ENCODE measurements around the gene ANKAR. TPM values are rescaled to one million over a fixed set of nuclear protein-coding genes. Genes with fewer than 3 reads are reported as not detected.

ANKAR gene
- total RNA-seq, 2 experiments from 2014 or later = 2.0 to 2.9 TPM

DNA sequence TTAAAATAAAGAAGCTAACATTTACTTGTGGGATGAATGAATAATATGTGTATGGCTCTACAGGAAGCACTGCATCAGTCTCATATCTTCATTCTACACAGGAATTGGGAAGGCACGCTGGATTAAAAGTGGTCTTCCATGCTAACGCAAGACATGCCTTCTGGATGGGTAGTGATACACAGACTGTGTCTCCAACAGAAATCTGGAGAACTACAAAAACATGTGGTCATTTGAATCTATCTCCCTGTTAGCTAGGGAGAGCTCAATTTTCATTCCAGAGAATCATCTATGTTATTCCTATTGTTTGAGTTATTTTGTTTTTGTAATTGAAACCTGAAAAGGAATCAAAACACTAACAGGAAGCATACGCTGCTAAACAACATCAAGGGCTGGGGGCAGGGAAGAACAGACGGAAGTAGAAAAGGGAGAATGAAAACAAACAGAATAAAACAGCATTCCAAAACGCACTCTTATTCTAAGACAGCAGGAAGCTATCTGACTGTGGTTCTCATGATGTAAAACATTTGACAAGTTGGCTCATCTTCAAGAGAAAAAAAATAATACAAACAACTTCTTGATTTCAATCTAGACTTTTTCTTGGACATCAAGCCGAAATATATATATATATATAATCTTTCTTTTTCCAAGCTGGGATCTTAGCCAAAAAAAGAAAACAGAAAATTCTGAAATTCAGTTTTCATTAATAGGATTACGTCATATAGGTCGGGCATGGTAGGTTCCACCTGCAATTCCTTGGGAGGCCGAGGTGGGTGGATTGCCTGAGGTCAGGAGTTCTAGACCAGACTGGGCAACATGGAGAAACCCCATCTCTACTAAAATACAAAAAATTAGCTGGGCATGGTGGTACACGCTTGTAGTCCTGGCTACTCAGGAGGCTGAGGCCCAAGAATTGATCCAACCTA, 44.7 kb upstream of the ANKAR start:
- H3K4me2 ChIP-seq (ENCODE audit: low read length) = no peak overlapping the region
- ChIA-PET CTCF (ENCODE audit: unreplicated experiment) (no interaction called here), POLR2A (interaction anchor here (0.6 to 1.5 kb wide), 2 partner anchors 10 to 1103 kb away, joined by 3 read pairs; no protein-coding TSS in a partner anchor)
- H3K36me3 ChIP-seq (ENCODE audit: insufficient read depth, low read length) = no peaks in the 10 kb centered on the region
- intact Hi-C loops (cut with micrococcal nuclease; ENCODE audit: unreplicated experiment) = no loop called here
- no peaks in the 10 kb centered on the region for H4K20me1 ChIP-seq (ENCODE audit: insufficient read depth, low read length)
- BruUV-seq (replicated peaks) = no TSS peak
- no peaks in the 10 kb centered on the region for H3K9me2 ChIP-seq (ENCODE audit: insufficient read depth, low read length)
- no peak for DNase-seq (ENCODE audit: low spot score)
- no peaks in the 10 kb centered on the region for H3K9me3 ChIP-seq (ENCODE audit: low read length)
- no peak overlapping the region for H2AFZ ChIP-seq (ENCODE audit: low read length)
- H3K4me3 ChIP-seq (ENCODE audit: low read depth, low read length, poor library complexity, severe bottlenecking) = no peak overlapping the region
- no peaks in the 10 kb centered on the region for H3K79me2 ChIP-seq (ENCODE audit: insufficient read depth, low read depth, low read length)
- H3K4me1 ChIP-seq (ENCODE audit: insufficient read depth, low read length, poor library complexity, severe bottlenecking) = no peaks in the 10 kb centered on the region
- TF ChIP-seq, protein P1, sequence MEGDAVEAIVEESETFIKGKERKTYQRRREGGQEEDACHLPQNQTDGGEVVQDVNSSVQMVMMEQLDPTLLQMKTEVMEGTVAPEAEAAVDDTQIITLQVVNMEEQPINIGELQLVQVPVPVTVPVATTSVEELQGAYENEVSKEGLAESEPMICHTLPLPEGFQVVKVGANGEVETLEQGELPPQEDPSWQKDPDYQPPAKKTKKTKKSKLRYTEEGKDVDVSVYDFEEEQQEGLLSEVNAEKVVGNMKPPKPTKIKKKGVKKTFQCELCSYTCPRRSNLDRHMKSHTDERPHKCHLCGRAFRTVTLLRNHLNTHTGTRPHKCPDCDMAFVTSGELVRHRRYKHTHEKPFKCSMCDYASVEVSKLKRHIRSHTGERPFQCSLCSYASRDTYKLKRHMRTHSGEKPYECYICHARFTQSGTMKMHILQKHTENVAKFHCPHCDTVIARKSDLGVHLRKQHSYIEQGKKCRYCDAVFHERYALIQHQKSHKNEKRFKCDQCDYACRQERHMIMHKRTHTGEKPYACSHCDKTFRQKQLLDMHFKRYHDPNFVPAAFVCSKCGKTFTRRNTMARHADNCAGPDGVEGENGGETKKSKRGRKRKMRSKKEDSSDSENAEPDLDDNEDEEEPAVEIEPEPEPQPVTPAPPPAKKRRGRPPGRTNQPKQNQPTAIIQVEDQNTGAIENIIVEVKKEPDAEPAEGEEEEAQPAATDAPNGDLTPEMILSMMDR (conservative IDR thresholded peaks at IDR 0.05; ENCODE audit: low read length) = no peak
- TF ChIP-seq EZH2phosphoT487 (IDR thresholded peaks at IDR 0.05; ENCODE audit: borderline replicate concordance, low read depth, low read length) = no peak
- H3K27ac ChIP-seq (ENCODE audit: low read depth, low read length, poor library complexity, severe bottlenecking) = no peak overlapping the region

DNA sequence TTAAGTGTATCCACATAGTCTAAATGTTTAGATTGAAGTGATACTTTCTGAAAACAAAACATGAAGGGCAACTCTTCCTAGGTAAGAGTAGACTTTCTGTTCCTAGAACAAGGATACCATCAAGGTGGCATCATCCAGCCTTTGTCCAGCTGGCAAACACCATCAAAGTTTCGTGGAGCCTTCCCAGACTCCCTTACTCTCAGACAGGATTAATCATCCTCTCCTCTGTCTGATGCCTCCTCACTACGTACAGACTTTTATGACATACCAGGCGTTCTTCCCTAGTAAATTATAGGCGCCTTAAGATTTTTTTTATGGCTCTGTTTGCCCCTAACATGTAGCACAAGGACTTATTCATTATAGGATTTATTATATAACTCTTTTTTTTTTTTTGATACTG, 42.6 kb upstream of the ANKAR start:
- no peak overlapping the region for H3K4me3 ChIP-seq (ENCODE audit: low read depth, low read length, poor library complexity, severe bottlenecking)
- no peak overlapping the region for H3K27ac ChIP-seq (ENCODE audit: low read depth, low read length, poor library complexity, severe bottlenecking)
- no TSS peak for BruUV-seq (replicated peaks)
- intact Hi-C loops (cut with micrococcal nuclease; ENCODE audit: unreplicated experiment) = no loop called here
- POLR2A ChIA-PET = interaction anchor here (0.6 kb wide), 1 partner anchor 1110 kb away, joined by 3 read pairs; no protein-coding TSS in a partner anchor
- CTCF ChIA-PET (ENCODE audit: unreplicated experiment) = no interaction called here
- no peak overlapping the region for H2AFZ ChIP-seq (ENCODE audit: low read length)
- no peak for TF ChIP-seq EZH2phosphoT487 (IDR thresholded peaks at IDR 0.05; ENCODE audit: borderline replicate concordance, low read depth, low read length)
- TF ChIP-seq, protein P1 (conservative IDR thresholded peaks at IDR 0.05; ENCODE audit: low read length) = no peak
- no peaks in the 10 kb centered on the region for H3K36me3 ChIP-seq (ENCODE audit: insufficient read depth, low read length)
- H3K79me2 ChIP-seq (ENCODE audit: insufficient read depth, low read depth, low read length) = no peaks in the 10 kb centered on the region
- H3K9me2 ChIP-seq (ENCODE audit: insufficient read depth, low read length) = no peaks in the 10 kb centered on the region
- H3K4me2 ChIP-seq (ENCODE audit: low read length) = no peak overlapping the region
- no peaks in the 10 kb centered on the region for H3K4me1 ChIP-seq (ENCODE audit: insufficient read depth, low read length, poor library complexity, severe bottlenecking)
- H4K20me1 ChIP-seq (ENCODE audit: insufficient read depth, low read length) = no peaks in the 10 kb centered on the region
- no peak for DNase-seq (ENCODE audit: low spot score)
- H3K9me3 ChIP-seq (ENCODE audit: low read length) = no peaks in the 10 kb centered on the region

DNA sequence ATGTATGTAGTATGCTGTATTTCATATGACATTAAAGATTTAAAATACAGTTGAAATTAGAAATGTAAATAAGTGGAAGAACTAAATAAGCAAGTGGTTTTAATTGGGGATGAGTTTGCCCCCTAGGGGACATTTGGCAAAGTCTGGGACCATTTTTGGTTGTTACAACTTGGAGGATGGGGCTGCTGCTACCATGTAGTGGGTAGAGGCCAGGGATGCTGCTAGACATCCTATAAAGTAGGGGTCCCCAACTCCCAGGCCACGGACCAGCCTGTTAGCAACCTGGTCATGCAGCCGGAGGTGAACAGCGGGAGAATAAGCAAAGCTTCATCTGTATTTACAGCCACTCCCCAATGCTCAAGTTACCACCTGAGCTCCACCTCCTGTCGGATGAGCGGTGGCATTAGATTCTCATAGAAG, 41.1 kb upstream of the ANKAR start:
- TF ChIP-seq, protein P1 (conservative IDR thresholded peaks at IDR 0.05; ENCODE audit: low read length) = peak; percentile 65
- no peak for TF ChIP-seq EZH2phosphoT487 (IDR thresholded peaks at IDR 0.05; ENCODE audit: borderline replicate concordance, low read depth, low read length)
- BruUV-seq (replicated peaks) = no TSS peak
- intact Hi-C loops (cut with micrococcal nuclease; ENCODE audit: unreplicated experiment) = no loop called here

More for the DNA sequence above, 41.1 kb upstream of the ANKAR start:
- POLR2A ChIA-PET = interaction anchor here (0.9 kb wide), 1 partner anchor 10 kb away, joined by 3 read pairs; no protein-coding TSS in a partner anchor
- H3K79me2 ChIP-seq (ENCODE audit: insufficient read depth, low read depth, low read length) = no peaks in the 10 kb centered on the region
- CTCF ChIA-PET (ENCODE audit: unreplicated experiment) = no interaction called here
- H3K9me3 ChIP-seq (ENCODE audit: low read length) = no peaks in the 10 kb centered on the region
- H2AFZ ChIP-seq (ENCODE audit: low read length) = no peak overlapping the region
- H3K36me3 ChIP-seq (ENCODE audit: insufficient read depth, low read length) = no peaks in the 10 kb centered on the region
- no peak overlapping the region for H3K27ac ChIP-seq (ENCODE audit: low read depth, low read length, poor library complexity, severe bottlenecking)
- no peaks in the 10 kb centered on the region for H3K4me1 ChIP-seq (ENCODE audit: insufficient read depth, low read length, poor library complexity, severe bottlenecking)
- DNase-seq (ENCODE audit: low spot score) = no peak
- no peaks in the 10 kb centered on the region for H4K20me1 ChIP-seq (ENCODE audit: insufficient read depth, low read length)
- no peak overlapping the region for H3K4me2 ChIP-seq (ENCODE audit: low read length)
- H3K4me3 ChIP-seq (ENCODE audit: low read depth, low read length, poor library complexity, severe bottlenecking) = no peak overlapping the region
- no peaks in the 10 kb centered on the region for H3K9me2 ChIP-seq (ENCODE audit: insufficient read depth, low read length)

Data from OCI-LY7 (cell line).